Measurements from ENCODE around the gene GRK6.

The GRK6 gene

GRCh38 chr5:177487975-177488374 lies 61.5 kb downstream of the GRK6 start:
- DNase-seq (ENCODE audit: low spot score): no peak

DNA sequence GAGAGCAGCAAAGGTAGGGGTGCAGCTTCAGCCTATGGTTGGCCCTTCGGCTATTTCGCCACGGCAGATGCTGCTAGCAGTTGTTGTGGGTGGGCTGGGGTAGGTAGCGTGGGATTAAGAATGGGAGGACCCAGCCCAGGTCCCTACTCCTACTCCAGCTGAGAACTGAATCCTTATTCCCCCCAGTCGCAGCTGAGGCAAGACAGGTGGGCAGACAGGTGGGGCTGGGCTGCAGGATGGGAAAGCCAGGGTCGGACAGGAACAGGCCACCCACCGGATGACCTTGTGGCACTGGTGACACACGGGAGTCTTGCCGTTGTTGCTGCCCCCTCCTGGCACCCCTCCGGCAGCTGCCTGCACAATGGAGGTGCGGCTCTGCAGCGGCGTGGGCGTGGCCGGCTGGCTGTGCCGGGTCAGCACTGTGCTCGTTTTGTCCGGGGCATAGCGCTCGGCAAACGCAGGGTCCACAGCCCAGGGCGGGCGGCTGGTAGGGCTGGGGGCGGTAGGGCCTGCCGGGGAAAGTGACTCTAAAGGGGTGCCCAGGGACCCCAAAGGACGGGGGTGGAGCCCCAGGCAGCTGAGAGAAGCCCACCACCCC lies 62.7 kb downstream of the GRK6 start:
- DNase-seq (ENCODE audit: low spot score): no peak

DNA sequence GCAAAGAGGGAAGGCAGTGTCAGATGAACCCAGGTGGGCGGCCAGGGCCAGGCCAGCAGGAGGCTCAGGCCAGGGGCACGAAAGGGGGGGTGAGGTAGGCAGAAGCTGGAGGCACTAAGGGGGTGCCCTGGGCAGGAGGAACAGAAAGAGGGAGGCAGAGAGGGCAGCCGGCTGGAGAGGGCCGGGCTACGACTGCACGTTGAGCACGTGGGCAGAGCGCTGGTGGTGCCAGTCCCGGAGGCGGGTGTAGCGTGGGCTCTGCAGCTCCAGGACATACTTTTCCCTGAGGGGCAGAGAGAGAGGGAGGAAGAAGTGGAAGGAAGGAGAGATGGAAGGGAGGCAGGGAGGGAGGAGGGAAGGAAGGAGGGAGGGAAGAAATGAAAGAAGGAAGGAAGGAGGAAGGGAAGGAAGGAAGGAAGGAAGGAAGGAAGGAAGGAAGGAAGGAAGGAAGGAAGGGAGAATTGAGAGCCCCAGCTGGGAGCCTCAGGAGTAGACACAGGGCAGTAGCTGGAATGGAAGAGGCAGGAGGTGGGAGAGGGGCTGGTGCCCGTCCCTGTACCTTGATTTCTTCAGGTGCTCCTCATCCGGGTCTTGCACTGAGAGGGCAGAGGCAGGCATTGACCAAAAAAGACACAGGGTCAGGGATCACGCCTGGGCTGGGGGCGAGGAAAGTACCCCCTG lies 64.0 kb downstream of the GRK6 start:
- no peak for DNase-seq (ENCODE audit: low spot score)

GRCh38 chr5:177490992-177491391 lies 64.5 kb downstream of the GRK6 start:
- no peak for DNase-seq (ENCODE audit: low spot score)

DNA sequence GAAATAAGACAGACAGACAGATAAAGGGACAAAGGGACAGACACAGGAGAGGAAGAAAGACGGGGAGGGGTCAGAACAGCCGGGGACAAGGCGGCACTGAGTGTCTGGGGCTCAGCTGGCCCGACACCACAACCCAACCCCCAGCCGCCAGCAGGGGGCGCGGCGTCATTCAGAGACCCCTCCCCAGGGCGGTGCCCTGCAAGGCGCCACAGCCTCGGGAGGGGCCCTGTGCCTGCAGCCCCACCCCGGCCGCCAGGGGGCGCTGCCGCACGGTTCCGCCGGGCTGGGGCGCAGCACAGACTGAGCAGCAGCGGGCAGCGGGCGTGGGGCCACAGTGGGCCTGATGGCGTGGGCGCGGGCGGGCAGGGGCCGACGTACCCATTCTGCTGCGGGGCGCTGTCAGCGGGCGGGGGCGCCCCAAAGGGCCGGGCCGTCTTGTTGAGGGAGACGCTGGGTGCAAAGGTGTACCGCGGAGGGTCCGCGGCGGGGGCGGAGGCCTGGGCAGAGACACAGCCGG lies 65.0 kb downstream of the GRK6 start:
- DNase-seq (ENCODE audit: low spot score): no peak

DNA sequence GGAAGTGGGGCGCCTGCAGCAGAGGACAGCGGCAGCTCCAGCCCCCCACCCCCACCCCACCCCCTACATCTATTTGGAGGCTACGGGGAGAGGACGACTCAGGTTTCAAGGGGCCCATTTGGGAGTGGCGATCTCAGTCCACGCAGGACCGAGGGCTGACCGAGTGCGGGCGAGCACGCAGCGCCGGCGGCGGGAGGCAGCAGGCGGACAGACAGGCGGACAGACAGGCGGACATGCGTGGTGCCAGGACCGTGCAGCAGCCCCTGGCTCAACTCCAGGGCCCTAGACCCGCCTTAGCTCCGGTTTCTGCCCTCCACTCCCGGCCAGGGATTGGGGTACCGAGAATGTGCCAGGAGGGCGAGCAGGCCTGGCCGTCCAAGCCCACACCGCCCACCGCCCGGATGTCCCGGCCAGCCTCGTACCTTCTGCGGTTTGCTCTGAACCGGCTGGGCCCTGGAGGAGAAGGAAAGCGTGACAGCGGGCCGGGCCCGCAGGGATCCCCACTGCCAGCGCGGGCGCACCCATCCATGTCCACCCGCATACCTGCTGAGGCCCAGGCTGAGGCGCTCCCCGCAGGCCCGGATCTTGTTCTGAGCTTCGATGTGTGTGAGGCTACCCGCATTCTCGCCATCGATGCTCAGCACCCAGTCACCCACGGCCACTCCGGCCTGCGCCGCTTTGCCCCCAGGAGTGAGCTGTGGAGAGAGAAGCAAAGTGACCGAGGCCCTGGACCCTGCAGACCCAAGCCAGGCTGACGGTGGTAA lies 65.7 kb downstream of the GRK6 start:
- DNase-seq (ENCODE audit: low spot score): no peak
